GM06990 (cell line): ENCODE measurements around the gene ADAMTS3.

Experiments used
- DNase-seq: peaks from one replicate; pipeline ENCODE4 v3.0.0-alpha.2; 2011; ENCODE audit not compliant: insufficient read length; ENCODE audit errors: extremely low read depth
- H3K27me3 ChIP-seq: replicated peaks from 2 replicates; pipeline ENCODE4 v1.6.0; 2011; ENCODE audit warnings: low read length; ENCODE audit not compliant: control insufficient read depth, insufficient read depth
- H3K36me3 ChIP-seq: 2 replicates; pipeline ENCODE4 v1.5.1; 2011; ENCODE audit warnings: low read length; ENCODE audit not compliant: control insufficient read depth, insufficient read depth
- H3K4me3 ChIP-seq: replicated peaks from 2 replicates; pipeline ENCODE4 v1.5.1; 2011; ENCODE audit warnings: low read depth, mild to moderate bottlenecking, control low read depth, low read length
- TF ChIP-seq, protein P1 (sequence below): IDR thresholded peaks from 2 replicates; pipeline ENCODE4 v1.5.1; 2011; ENCODE audit warnings: low read length, control low read depth, mild to moderate bottlenecking, inconsistent platforms; ENCODE audit not compliant: insufficient read depth, poor library complexity, severe bottlenecking

Gene ADAMTS3

DNA sequence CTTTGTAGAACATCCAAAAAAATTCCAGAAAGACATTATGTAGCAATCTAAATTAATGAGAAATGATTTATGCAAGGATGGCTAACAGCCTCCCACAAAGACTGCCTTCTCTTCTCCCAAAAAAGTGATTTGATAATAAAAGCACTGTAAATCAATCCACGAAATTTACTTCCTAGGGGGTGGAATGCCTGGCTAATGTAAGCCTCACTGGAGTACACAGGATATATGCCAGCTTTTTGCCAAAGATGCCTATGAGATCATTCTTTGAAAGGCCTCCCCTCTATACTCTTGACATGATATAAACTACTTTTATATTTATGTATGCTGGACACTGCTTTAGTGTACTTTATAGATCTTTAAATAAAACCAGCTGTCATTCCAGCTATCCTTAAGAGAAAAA lies 211.1 kb downstream of the ADAMTS3 start:
- DNase-seq = no peak
- H3K4me3 ChIP-seq = no peak overlapping the region
- no peaks in the 10 kb centered on the region for H3K27me3 ChIP-seq
- H3K36me3 ChIP-seq = no peaks in the 10 kb centered on the region
- TF ChIP-seq, protein P1, sequence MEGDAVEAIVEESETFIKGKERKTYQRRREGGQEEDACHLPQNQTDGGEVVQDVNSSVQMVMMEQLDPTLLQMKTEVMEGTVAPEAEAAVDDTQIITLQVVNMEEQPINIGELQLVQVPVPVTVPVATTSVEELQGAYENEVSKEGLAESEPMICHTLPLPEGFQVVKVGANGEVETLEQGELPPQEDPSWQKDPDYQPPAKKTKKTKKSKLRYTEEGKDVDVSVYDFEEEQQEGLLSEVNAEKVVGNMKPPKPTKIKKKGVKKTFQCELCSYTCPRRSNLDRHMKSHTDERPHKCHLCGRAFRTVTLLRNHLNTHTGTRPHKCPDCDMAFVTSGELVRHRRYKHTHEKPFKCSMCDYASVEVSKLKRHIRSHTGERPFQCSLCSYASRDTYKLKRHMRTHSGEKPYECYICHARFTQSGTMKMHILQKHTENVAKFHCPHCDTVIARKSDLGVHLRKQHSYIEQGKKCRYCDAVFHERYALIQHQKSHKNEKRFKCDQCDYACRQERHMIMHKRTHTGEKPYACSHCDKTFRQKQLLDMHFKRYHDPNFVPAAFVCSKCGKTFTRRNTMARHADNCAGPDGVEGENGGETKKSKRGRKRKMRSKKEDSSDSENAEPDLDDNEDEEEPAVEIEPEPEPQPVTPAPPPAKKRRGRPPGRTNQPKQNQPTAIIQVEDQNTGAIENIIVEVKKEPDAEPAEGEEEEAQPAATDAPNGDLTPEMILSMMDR = no peak

DNA sequence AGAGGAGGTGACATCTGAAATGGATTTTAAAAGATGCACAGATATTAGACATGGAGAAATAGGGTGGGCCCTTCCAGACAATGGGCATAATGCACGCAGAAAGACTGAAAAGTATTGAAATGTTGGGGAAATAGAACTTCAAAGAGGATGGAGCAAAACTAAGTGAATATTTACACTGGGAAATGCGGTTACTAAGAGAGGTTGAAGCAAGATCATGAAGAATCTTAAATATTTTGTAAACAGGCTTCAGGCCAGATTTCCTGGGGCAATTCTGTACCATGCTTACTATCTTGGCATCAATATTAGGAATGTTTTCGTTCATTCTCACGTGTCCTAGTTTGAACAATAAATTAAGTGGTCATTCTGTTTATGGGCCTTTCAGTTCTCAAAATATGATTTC lies 216.3 kb downstream of the ADAMTS3 start:
- Histone ChIP-seq H3K4me3 (no peak overlapping the region), H3K27me3 (no peaks in the 10 kb centered on the region), H3K36me3 (no peaks in the 10 kb centered on the region)
- TF ChIP-seq, protein P1 = no peak
- DNase-seq = no peak

DNA sequence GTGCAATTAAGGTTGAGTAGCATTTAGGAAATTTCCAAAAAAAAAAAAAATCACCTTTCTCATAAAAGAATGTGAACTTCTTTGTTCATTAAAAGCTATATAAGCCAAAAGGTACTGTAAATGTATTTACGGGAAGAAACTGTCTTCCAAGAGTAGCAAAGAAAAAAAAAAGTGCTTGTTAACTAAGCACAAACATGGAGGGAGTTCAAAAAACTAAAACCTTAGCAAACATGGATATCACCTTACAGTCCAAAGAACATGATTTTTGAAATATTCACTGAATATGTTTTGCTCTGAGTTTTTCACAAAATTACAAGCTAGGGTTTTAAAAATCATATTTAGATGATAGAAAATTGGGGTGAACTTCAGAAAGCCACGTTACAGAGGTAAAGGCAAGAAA lies 217.5 kb downstream of the ADAMTS3 start:
- TF ChIP-seq, protein P1 = no peak
- Histone ChIP-seq H3K4me3 (no peak overlapping the region), H3K36me3 (no peaks in the 10 kb centered on the region), H3K27me3 (no peaks in the 10 kb centered on the region)
- DNase-seq = no peak

DNA sequence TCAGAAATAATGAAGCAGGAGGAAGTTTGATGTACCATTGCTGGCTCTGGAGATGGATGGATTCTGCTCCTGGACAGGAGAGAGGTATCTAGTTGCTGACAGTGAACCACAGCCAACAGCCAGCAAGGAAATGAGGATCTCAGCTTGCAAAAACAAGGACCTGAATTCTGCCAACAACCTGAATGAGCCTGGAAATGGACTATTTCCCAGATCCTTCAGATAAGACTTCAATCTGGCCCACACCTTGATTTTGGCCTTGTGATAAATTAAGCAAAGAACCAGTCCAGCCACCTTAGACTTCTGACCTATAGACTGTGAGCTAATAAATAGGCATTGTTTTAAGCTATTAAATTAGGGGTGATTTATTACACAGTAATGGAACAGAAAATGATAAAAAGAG lies 220.3 kb downstream of the ADAMTS3 start:
- TF ChIP-seq, protein P1 = no peak
- no peaks in the 10 kb centered on the region for H3K27me3 ChIP-seq
- no peak for DNase-seq
- H3K36me3 ChIP-seq = no peaks in the 10 kb centered on the region
- no peak overlapping the region for H3K4me3 ChIP-seq

DNA sequence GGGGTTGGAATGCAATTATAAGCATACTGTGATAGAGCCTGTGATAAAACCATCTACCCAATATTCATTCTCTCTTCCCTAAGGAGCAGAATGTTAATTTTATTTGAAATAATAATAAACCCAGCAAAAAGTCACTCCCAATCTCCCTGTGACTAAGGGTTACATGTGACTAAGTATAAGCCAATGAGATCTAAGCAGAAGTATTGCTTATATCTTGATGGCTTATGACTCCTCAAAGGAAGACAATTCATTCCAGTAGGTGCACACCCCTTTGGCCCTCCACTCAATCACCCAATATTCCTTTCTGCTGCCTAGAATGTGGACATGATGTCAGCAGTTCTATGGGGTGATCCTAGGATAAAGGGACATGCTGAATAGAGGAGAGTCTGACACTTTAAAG lies 224.6 kb downstream of the ADAMTS3 start:
- no peaks in the 10 kb centered on the region for H3K36me3 ChIP-seq
- H3K27me3 ChIP-seq = no peaks in the 10 kb centered on the region
- TF ChIP-seq, protein P1 = no peak
- no peak for DNase-seq
- H3K4me3 ChIP-seq = no peak overlapping the region

DNA sequence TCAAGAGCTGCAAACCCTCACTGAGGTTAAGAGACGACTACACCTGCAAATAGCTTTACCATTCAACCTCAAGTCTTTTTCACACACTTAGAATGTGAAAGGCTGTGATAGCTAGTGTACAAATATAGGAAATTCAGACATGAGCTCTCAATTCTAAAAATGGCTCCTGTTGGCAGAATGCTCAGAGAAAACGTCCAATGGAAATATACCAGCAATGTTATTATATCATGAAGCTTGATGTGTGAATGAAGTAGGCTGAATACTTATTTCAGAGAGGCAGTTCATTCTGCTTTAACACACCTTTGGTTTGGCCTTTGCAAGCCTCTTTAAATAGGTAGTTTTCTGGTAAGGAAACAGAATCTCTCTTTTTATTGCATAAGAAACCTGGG lies 227.6 kb downstream of the ADAMTS3 start:
- no peak overlapping the region for H3K4me3 ChIP-seq
- TF ChIP-seq, protein P1 = no peak
- H3K36me3 ChIP-seq = no peaks in the 10 kb centered on the region
- H3K27me3 ChIP-seq = no peaks in the 10 kb centered on the region
- DNase-seq = no peak
